WI38 (cell line): Measurements from ENCODE around the gene NACAD.

ENCODE experiments used
- H3K4me3 ChIP-seq: 2 replicates; pipeline ENCODE4 v1.5.1; 2011; ENCODE audit warnings: low read depth, mild to moderate bottlenecking, control low read depth, low read length
- TF ChIP-seq, protein P1 (sequence below): IDR thresholded peaks from 2 replicates; pipeline ENCODE4 v1.5.1; 2012; ENCODE audit warnings: low read depth, mild to moderate bottlenecking, control low read depth, low read length

The NACAD gene

GRCh38 chr7:45104844-45105587 is 16.2 kb upstream of the NACAD start:
- no peak overlapping the region for H3K4me3 ChIP-seq

DNA sequence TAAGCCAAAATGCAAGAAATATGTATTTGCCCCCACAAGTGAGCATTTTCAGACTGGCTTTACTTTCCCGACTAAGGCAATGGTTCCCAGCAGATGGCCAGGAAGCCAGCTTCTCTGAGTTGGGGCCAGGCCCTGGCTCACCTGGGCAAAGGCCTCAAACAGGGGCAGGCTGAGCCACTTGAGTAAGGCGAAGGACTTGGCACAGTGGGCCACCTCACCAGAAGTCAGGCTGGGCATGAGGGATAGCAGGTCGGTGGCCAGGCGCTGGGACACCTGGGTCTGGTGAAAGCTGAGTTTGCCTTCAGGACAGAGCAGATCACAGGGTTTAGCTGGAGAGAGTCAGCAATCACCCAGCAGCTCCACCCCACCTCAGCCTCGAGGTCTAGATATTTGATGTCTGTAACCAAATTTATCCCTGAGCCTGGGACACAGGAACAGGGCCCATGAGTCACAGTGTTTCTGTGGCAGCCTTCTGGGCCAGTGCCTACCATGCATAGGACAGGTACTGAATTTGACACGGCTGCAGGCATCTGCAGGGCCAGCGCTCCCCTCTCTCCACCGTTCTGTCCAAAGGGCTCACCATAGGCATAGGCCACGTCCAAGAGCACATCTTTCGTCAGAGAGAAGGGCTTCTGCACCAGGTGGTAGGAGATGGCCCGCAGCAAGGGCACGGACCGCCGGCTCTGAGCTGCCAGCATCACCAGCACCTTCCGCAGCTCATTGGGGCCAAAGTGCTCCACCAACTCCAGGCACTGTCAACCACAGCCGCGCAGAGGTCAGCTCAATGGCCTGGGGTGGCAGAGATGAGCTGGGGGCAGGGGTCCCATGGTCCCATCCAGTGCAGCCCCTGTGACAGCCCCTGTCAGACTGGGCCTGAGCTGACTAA is 15.4 kb upstream of the NACAD start:
- TF ChIP-seq, protein P1, sequence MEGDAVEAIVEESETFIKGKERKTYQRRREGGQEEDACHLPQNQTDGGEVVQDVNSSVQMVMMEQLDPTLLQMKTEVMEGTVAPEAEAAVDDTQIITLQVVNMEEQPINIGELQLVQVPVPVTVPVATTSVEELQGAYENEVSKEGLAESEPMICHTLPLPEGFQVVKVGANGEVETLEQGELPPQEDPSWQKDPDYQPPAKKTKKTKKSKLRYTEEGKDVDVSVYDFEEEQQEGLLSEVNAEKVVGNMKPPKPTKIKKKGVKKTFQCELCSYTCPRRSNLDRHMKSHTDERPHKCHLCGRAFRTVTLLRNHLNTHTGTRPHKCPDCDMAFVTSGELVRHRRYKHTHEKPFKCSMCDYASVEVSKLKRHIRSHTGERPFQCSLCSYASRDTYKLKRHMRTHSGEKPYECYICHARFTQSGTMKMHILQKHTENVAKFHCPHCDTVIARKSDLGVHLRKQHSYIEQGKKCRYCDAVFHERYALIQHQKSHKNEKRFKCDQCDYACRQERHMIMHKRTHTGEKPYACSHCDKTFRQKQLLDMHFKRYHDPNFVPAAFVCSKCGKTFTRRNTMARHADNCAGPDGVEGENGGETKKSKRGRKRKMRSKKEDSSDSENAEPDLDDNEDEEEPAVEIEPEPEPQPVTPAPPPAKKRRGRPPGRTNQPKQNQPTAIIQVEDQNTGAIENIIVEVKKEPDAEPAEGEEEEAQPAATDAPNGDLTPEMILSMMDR = no peak

More at GRCh38 chr7:45104844-45105587, 16.2 kb upstream of the NACAD start:
- TF ChIP-seq, protein P1 = no peak

DNA sequence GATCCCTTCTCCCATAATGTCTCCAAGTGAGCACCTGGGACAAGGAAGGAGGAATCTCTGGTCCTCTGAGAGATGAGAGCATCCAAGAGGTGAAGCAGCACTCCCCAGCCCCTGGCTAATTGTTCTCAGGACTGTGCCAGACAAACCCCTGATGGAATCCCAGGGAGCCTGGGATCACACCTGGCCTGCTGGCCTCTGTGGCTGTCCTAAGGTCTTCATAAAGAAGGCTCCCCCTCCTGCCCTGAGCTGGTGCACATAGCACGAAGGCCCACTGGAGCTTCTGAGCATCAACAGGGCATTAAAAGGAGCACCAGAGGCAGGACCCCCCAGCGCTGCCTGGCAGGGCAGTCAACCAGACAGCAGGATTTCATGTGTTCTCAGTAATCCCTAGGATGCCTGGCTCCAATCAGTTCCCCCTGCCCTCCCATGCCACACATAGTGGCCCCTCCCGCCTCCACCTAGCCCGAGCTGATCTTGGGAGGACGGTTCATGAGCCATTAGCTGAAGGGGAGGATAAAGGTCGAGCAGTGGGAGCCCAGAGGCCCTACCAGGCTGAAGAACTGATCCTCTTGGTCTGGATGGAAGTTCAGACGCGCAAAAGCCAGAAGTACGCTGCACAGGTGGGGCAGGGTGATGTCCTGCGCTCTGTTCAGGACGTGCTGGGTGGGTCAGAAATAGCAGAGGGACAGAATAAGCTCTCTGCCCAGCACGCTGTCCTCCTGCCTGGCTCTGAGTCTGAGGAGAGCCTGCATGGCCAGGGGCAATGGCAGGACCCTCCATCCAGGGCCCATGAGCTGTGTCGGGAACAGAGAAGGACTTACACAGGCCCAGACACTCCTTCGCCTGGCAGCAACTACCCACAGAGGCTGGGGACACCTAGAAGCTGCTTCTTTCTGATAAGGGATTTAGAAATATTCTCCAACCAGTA is 14.3 kb upstream of the NACAD start:
- H3K4me3 ChIP-seq = no peak overlapping the region
- TF ChIP-seq, protein P1 = no peak

More for the DNA sequence above, 15.4 kb upstream of the NACAD start:
- H3K4me3 ChIP-seq = no peak overlapping the region

DNA sequence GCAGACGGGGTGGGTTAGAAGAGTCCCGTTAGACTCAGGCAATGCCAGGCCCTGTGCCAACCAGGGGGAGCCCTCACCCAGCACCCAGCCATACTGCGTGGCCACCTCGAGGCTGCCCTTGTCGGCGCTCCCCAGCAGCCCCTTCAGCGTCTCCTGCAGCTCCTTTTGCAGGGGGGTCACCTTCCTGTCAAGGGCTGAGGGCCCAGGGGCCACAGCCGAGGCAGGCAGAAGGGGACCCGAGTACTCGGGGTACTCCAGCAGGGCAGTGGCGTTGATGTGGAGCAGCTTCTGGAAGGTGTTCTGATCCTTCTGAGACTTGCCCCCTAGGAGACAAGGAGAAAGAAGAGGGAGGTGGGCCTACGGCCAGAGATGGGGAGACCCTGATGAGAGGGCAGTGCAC is 13.0 kb upstream of the NACAD start:
- TF ChIP-seq, protein P1 = no peak
- no peak overlapping the region for H3K4me3 ChIP-seq

DNA sequence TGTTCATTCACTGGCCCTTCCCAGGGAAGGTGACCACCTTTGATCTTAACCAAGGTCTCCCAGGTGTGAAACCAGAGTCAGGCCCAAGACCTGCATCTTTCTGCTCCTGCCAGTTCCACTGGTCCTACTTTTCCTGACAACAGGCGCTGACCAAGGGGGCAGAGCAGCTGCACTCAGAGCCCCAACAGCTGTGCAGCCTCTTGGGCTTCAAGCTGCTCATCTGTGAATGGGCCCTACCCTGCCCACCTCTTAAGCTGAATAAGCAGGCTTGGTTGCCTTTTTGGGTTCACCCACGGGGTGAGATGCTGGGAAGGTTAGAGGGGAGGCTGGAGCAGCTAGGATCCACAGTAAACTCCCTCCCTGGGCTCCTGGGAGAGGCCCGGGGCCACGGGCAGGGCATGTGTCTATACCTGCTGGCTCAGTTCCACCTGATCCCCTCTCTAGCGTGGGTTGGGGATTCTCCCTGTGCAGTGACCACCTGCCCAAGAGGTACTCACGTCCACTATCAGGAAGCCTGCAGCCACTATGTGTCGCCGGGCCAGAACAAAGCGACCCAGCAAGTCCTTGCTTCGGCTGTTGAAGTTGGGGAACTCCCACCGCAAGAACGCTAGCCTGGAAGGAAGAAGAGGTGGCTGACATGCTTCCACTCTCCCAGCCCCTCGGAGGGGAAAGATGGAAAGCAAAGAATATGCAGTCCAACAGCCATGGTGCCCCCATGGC is 12.2 kb upstream of the NACAD start:
- TF ChIP-seq, protein P1 = no peak
- no peak overlapping the region for H3K4me3 ChIP-seq

- TF ChIP-seq, protein P1 = no peak
- H3K4me3 ChIP-seq = no peak overlapping the region
These were observed 11.4 kb upstream of the NACAD start for GRCh38 chr7:45099891-45100760.
